ENCODE results near the gene CLCN2.

- TF ChIP-seq CTCF (IDR thresholded peaks at IDR 0.05; ENCODE audit: control extremely low read depth in 1 of 3, insufficient read depth in 1 of 3, low read depth in 1 of 3, low read length in 3 of 3) (no peak), TCF12 (IDR thresholded peaks at IDR 0.05; ENCODE audit: low read depth, low read length) (no peak), EZH2 (IDR thresholded peaks at IDR 0.05; ENCODE audit: low read depth, low read length, severe bottlenecking) (no peak), USF2 (IDR thresholded peaks at IDR 0.05; ENCODE audit: low read length) (no peak), YY1 (IDR thresholded peaks at IDR 0.05; ENCODE audit: low read depth, low read length) (no peak), TAF1 (IDR thresholded peaks at IDR 0.05; ENCODE audit: low read depth, low read length) (no peak), POLR2A (IDR thresholded peaks at IDR 0.05; ENCODE audit: control extremely low read depth in 1 of 2, low read depth in 2 of 2, low read length in 2 of 2) (no peak), EP300 (IDR thresholded peaks at IDR 0.05; ENCODE audit: borderline replicate concordance in 1 of 2, low read depth in 2 of 2, low read length in 2 of 2) (no peak), POLR2AphosphoS5 (IDR thresholded peaks at IDR 0.05; ENCODE audit: low read depth, low read length) (no peak)
Observed at GRCh38 chr3:184383033-184383740, 21.8 kb upstream of the CLCN2 start.
